Neuron (in vitro differentiated cells): ENCODE measurements around the gene SLC22A13.
"Not testable (repeated sequence)": the region's sequence is repeated elsewhere in the genome, so short reads cannot be mapped to it uniquely, and the experiment has no call there.

ENCODE experiments used
- H2AFZ ChIP-seq: one replicate; pipeline ENCODE4 v1.6.1; 2013; ENCODE audit warnings: low read depth, mild to moderate bottlenecking, inconsistent platforms, low read length, moderate library complexity
- H3K27me3 ChIP-seq: one replicate; pipeline ENCODE4 v1.6.1; 2013; ENCODE audit warnings: low read length; ENCODE audit not compliant: insufficient read depth
- H3K36me3 ChIP-seq: one replicate; pipeline ENCODE4 v1.6.1; 2013; ENCODE audit warnings: low read length; ENCODE audit not compliant: insufficient read depth
- H3K4me1 ChIP-seq: one replicate; pipeline ENCODE4 v1.6.1; 2013; ENCODE audit warnings: low read length; ENCODE audit not compliant: insufficient read depth
- H3K4me3 ChIP-seq: 2 replicates; pipeline ENCODE4 v1.5.1; 2013; ENCODE audit warnings: mild to moderate bottlenecking, low read length, moderate library complexity
- H3K9me3 ChIP-seq: one replicate; pipeline ENCODE4 v1.6.1; 2013; ENCODE audit warnings: low read length

Gene SLC22A13

GRCh38 chr3:38265604-38266307 is at the start of gene SLC22A13:
Gene SLC22A13, plus strand, starts transcription at chr3:38265812. Its CDS starts 49 bp downstream, at chr3:38265861.
- Histone ChIP-seq H3K9me3 (peaks cover 3% of the 10 kb centered on the region), H3K36me3 (no peaks in the 10 kb centered on the region), H2AFZ (no peak within 1 kb of the TSS), H3K4me1 (peaks cover 12% of the 10 kb centered on the region), H3K4me3 (no peak within 1 kb of the TSS), H3K27me3 (no peaks in the 10 kb centered on the region)

GRCh38 chr3:38219609-38220197 is 45.9 kb upstream of the SLC22A13 start:
- Histone ChIP-seq H2AFZ (no peak overlapping the region), H3K4me3 (no peak overlapping the region), H3K27me3 (no peaks in the 10 kb centered on the region), H3K36me3 (peaks cover 35% of the 10 kb centered on the region), H3K4me1 (no peaks in the 10 kb centered on the region), H3K9me3 (no peaks in the 10 kb centered on the region)

- peaks cover 42% of the 10 kb centered on the region for H3K36me3 ChIP-seq
- no peaks in the 10 kb centered on the region for H3K4me1 ChIP-seq
- H3K4me3 ChIP-seq: no peak overlapping the region
- no peaks in the 10 kb centered on the region for H3K9me3 ChIP-seq
- H3K27me3 ChIP-seq: no peaks in the 10 kb centered on the region
- no peak overlapping the region for H2AFZ ChIP-seq
Measured at GRCh38 chr3:38221005-38221404, 44.6 kb upstream of the SLC22A13 start.

GRCh38 chr3:38222032-38222634 is 43.5 kb upstream of the SLC22A13 start:
- no peak overlapping the region for H2AFZ ChIP-seq
- H3K36me3 ChIP-seq: peaks cover 41% of the 10 kb centered on the region
- H3K4me3 ChIP-seq: no peak overlapping the region
- H3K4me1 ChIP-seq: no peaks in the 10 kb centered on the region
- H3K9me3 ChIP-seq: no peaks in the 10 kb centered on the region
- no peaks in the 10 kb centered on the region for H3K27me3 ChIP-seq

GRCh38 chr3:38224357-38224756 is 41.3 kb upstream of the SLC22A13 start:
- Histone ChIP-seq H3K9me3 (no peaks in the 10 kb centered on the region), H3K27me3 (no peaks in the 10 kb centered on the region), H2AFZ (no peak overlapping the region), H3K4me1 (no peaks in the 10 kb centered on the region), H3K4me3 (no peak overlapping the region), H3K36me3 (peaks cover 49% of the 10 kb centered on the region)

GRCh38 chr3:38226273-38226672 is 39.3 kb upstream of the SLC22A13 start:
- H3K4me1 ChIP-seq: no peaks in the 10 kb centered on the region
- no peaks in the 10 kb centered on the region for H3K9me3 ChIP-seq
- H2AFZ ChIP-seq: no peak overlapping the region
- no peak overlapping the region for H3K4me3 ChIP-seq
- H3K36me3 ChIP-seq: peaks cover 65% of the 10 kb centered on the region
- no peaks in the 10 kb centered on the region for H3K27me3 ChIP-seq

GRCh38 chr3:38227989-38228388 is 37.6 kb upstream of the SLC22A13 start:
- no peaks in the 10 kb centered on the region for H3K4me1 ChIP-seq
- H3K9me3 ChIP-seq: no peaks in the 10 kb centered on the region
- H2AFZ ChIP-seq: no peak overlapping the region
- H3K4me3 ChIP-seq: no peak overlapping the region
- H3K27me3 ChIP-seq: no peaks in the 10 kb centered on the region
- peaks cover 70% of the 10 kb centered on the region for H3K36me3 ChIP-seq

- Histone ChIP-seq H2AFZ (no peak overlapping the region), H3K9me3 (no peaks in the 10 kb centered on the region), H3K27me3 (no peaks in the 10 kb centered on the region), H3K4me1 (no peaks in the 10 kb centered on the region), H3K36me3 (peaks cover 65% of the 10 kb centered on the region), H3K4me3 (no peak overlapping the region)
Measured at GRCh38 chr3:38229036-38229435, 36.6 kb upstream of the SLC22A13 start.

GRCh38 chr3:38232701-38233100 is 32.9 kb upstream of the SLC22A13 start:
- Histone ChIP-seq H2AFZ (no peak overlapping the region), H3K27me3 (no peaks in the 10 kb centered on the region), H3K4me1 (peaks cover 9% of the 10 kb centered on the region), H3K9me3 (peaks cover 4% of the 10 kb centered on the region), H3K36me3 (peaks cover 54% of the 10 kb centered on the region), H3K4me3 (no peak overlapping the region)

- H2AFZ ChIP-seq: no peak overlapping the region
- peaks cover 57% of the 10 kb centered on the region for H3K36me3 ChIP-seq
- H3K4me3 ChIP-seq: no peak overlapping the region
- H3K27me3 ChIP-seq: no peaks in the 10 kb centered on the region
- H3K4me1 ChIP-seq: peaks cover 9% of the 10 kb centered on the region
- peaks cover 5% of the 10 kb centered on the region for H3K9me3 ChIP-seq
Measured at GRCh38 chr3:38235466-38235865, 30.1 kb upstream of the SLC22A13 start.

- no peak overlapping the region for H3K4me3 ChIP-seq
- H3K9me3 ChIP-seq: peaks cover 5% of the 10 kb centered on the region
- no peaks in the 10 kb centered on the region for H3K27me3 ChIP-seq
- peaks cover 54% of the 10 kb centered on the region for H3K36me3 ChIP-seq
- peaks cover 9% of the 10 kb centered on the region for H3K4me1 ChIP-seq
- no peak overlapping the region for H2AFZ ChIP-seq
Measured at GRCh38 chr3:38238416-38239008, 27.1 kb upstream of the SLC22A13 start.

GRCh38 chr3:38242812-38243211 is 22.8 kb upstream of the SLC22A13 start:
- H3K27me3 ChIP-seq, H3K9me3 ChIP-seq, H3K4me3 ChIP-seq, H3K4me1 ChIP-seq, H2AFZ ChIP-seq: not testable (repeated sequence)
- H3K36me3 ChIP-seq: peaks cover 54% of the 10 kb centered on the region

- Histone ChIP-seq H3K4me1 (peaks cover 5% of the 10 kb centered on the region), H2AFZ (no peak overlapping the region), H3K27me3 (no peaks in the 10 kb centered on the region), H3K4me3 (no peak overlapping the region), H3K9me3 (no peaks in the 10 kb centered on the region), H3K36me3 (peaks cover 57% of the 10 kb centered on the region)
Measured at GRCh38 chr3:38245930-38246329, 19.7 kb upstream of the SLC22A13 start.
